ENCODE results near the gene DOK1. TPM values are rescaled to one million over a fixed set of nuclear protein-coding genes. Genes with fewer than 3 reads are reported as not detected.

Gene DOK1
- total RNA-seq, 1 experiment from 2014 or later: 6.2 TPM

DNA sequence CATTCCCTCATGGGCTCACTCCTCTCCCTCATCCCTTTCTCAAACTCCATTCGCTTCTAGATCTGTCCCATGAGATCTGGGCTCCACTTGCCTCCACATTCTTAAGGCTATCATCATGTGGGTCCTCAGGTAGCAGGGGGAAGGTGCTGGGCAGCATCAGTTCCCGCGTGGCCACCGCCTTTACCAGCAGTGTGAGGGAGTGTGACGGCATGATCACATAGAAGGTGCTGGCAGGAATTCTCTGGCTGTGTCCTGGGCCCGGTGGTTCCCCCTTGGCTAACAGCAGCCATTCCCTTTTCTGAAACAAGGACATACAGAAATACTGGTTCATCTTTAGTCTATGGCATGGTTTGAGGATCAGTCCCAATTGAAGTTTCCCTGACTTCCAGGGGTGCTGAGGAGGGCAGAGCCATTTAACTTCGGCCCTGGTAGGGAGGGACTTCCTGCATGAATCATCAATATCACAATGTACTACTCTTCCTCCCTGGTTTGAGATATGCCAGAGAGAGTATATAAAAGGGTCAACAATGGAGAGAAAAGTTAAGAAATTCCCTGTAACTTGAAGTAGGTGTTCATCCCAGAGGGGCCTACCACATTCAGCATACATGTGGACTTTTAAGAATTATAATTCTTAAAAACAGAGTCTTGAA lies 7.7 kb downstream of the DOK1 start:
- Histone ChIP-seq H3K4me1 (ENCODE audit: control insufficient read depth, insufficient read depth, low read length) (no peaks in the 10 kb centered on the region), H3K4me3 (ENCODE audit: low read depth in 2 of 2, low read length in 2 of 2) (no peak overlapping the region), H3K9me3 (ENCODE audit: control insufficient read depth, insufficient read depth, low read depth, low read length) (no peaks in the 10 kb centered on the region), H3K36me3 (ENCODE audit: control insufficient read depth, insufficient read depth, low read length) (no peaks in the 10 kb centered on the region), H3K27ac (ENCODE audit: low read length) (no peak overlapping the region), H3K27me3 (ENCODE audit: control insufficient read depth, insufficient read depth, low read length) (peaks cover 2% of the 10 kb centered on the region; the same call in 1 of the 2 replicates)
- no peak; the same call in 1 of the 2 replicates for ATAC-seq
- CTCF ChIA-PET: no interaction called here
- TF ChIP-seq SIN3A (IDR thresholded peaks at IDR 0.05; ENCODE audit: borderline replicate concordance, insufficient read depth, low read depth, low read length) (no peak), POLR2AphosphoS5 (IDR thresholded peaks at IDR 0.05; ENCODE audit: low read depth, low read length) (no peak), TCF7L2 (IDR thresholded peaks at IDR 0.05; ENCODE audit: low read depth, low read length) (no peak)
- TF ChIP-seq, protein P1, sequence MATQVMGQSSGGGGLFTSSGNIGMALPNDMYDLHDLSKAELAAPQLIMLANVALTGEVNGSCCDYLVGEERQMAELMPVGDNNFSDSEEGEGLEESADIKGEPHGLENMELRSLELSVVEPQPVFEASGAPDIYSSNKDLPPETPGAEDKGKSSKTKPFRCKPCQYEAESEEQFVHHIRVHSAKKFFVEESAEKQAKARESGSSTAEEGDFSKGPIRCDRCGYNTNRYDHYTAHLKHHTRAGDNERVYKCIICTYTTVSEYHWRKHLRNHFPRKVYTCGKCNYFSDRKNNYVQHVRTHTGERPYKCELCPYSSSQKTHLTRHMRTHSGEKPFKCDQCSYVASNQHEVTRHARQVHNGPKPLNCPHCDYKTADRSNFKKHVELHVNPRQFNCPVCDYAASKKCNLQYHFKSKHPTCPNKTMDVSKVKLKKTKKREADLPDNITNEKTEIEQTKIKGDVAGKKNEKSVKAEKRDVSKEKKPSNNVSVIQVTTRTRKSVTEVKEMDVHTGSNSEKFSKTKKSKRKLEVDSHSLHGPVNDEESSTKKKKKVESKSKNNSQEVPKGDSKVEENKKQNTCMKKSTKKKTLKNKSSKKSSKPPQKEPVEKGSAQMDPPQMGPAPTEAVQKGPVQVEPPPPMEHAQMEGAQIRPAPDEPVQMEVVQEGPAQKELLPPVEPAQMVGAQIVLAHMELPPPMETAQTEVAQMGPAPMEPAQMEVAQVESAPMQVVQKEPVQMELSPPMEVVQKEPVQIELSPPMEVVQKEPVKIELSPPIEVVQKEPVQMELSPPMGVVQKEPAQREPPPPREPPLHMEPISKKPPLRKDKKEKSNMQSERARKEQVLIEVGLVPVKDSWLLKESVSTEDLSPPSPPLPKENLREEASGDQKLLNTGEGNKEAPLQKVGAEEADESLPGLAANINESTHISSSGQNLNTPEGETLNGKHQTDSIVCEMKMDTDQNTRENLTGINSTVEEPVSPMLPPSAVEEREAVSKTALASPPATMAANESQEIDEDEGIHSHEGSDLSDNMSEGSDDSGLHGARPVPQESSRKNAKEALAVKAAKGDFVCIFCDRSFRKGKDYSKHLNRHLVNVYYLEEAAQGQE (IDR thresholded peaks at IDR 0.05; ENCODE audit: insufficient read depth in 1 of 2, low read depth in 2 of 2, low read length in 1 of 2): no peak
- TF ChIP-seq, protein P2, sequence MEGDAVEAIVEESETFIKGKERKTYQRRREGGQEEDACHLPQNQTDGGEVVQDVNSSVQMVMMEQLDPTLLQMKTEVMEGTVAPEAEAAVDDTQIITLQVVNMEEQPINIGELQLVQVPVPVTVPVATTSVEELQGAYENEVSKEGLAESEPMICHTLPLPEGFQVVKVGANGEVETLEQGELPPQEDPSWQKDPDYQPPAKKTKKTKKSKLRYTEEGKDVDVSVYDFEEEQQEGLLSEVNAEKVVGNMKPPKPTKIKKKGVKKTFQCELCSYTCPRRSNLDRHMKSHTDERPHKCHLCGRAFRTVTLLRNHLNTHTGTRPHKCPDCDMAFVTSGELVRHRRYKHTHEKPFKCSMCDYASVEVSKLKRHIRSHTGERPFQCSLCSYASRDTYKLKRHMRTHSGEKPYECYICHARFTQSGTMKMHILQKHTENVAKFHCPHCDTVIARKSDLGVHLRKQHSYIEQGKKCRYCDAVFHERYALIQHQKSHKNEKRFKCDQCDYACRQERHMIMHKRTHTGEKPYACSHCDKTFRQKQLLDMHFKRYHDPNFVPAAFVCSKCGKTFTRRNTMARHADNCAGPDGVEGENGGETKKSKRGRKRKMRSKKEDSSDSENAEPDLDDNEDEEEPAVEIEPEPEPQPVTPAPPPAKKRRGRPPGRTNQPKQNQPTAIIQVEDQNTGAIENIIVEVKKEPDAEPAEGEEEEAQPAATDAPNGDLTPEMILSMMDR (IDR thresholded peaks at IDR 0.05): no peak
- no TSS peak for BruUV-seq (replicated peaks)
- in situ Hi-C loops (cut with HindIII; ENCODE audit: low pct_unique_long_range_greater_than_20kb, low sequenced_read_pairs) (no loop called here), intact Hi-C loops (cut with micrococcal nuclease; ENCODE audit: unreplicated experiment) (no loop called here)
- no peak for DNase-seq (ENCODE audit: low read depth, low spot score)
- POLR2A ChIA-PET: no interaction called here

DNA sequence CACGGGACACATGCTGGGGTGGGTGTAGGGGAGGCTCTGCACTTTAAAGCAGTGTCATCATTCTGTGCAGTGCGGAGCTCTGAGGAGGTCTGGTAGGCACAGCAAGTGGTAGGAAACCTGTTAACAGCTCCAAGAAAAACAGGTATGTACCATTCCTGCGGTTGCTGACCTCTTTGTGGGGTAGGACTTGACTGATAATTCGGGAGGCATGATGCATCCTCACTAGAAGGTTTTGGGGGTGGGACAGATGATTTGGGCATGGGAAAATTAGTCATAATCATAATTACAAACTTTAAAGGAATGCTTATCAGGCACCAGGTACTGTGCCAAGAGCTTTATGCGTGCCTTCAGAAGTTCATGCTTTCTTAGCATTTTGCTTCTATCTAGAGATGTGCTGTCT lies 9.7 kb downstream of the DOK1 start:
- Histone ChIP-seq H3K27me3 (ENCODE audit: control insufficient read depth, insufficient read depth, low read length) (peaks cover 2% of the 10 kb centered on the region; the same call in 1 of the 2 replicates), H3K36me3 (ENCODE audit: control insufficient read depth, insufficient read depth, low read length) (no peaks in the 10 kb centered on the region), H3K9me3 (ENCODE audit: control insufficient read depth, insufficient read depth, low read depth, low read length) (no peaks in the 10 kb centered on the region), H3K4me1 (ENCODE audit: control insufficient read depth, insufficient read depth, low read length) (no peaks in the 10 kb centered on the region), H3K4me3 (ENCODE audit: low read depth in 2 of 2, low read length in 2 of 2) (no peak overlapping the region), H3K27ac (ENCODE audit: low read length) (no peak overlapping the region)
- in situ Hi-C loops (cut with HindIII; ENCODE audit: low pct_unique_long_range_greater_than_20kb, low sequenced_read_pairs): no loop called here
- TF ChIP-seq TCF7L2 (IDR thresholded peaks at IDR 0.05; ENCODE audit: low read depth, low read length) (no peak), SIN3A (IDR thresholded peaks at IDR 0.05; ENCODE audit: borderline replicate concordance, insufficient read depth, low read depth, low read length) (no peak), POLR2AphosphoS5 (IDR thresholded peaks at IDR 0.05; ENCODE audit: low read depth, low read length) (no peak)
- TF ChIP-seq, protein P1 (IDR thresholded peaks at IDR 0.05; ENCODE audit: insufficient read depth in 1 of 2, low read depth in 2 of 2, low read length in 1 of 2): no peak
- TF ChIP-seq, protein P2 (IDR thresholded peaks at IDR 0.05): no peak
- intact Hi-C loops (cut with micrococcal nuclease; ENCODE audit: unreplicated experiment): no loop called here
- ATAC-seq (no peak), DNase-seq (ENCODE audit: low read depth, low spot score) (no peak)
- BruUV-seq (replicated peaks): no TSS peak
- CTCF ChIA-PET: no interaction called here
- POLR2A ChIA-PET: no interaction called here

All from Panc1 (cell line).